ENCODE measurements around the gene CCND2. TPM values are rescaled to one million over a fixed set of nuclear protein-coding genes. Genes with fewer than 3 reads are reported as not detected.
A peak's percentile ranks its signal among the peaks of the same experiment; 100 is the strongest.

CCND2 gene
- total and polyA plus RNA-seq, 2 of the 8 experiments (the other 6 are each of a cell fraction or from before 2014, with no cell fraction given): 41.7 to 223 TPM

DNA sequence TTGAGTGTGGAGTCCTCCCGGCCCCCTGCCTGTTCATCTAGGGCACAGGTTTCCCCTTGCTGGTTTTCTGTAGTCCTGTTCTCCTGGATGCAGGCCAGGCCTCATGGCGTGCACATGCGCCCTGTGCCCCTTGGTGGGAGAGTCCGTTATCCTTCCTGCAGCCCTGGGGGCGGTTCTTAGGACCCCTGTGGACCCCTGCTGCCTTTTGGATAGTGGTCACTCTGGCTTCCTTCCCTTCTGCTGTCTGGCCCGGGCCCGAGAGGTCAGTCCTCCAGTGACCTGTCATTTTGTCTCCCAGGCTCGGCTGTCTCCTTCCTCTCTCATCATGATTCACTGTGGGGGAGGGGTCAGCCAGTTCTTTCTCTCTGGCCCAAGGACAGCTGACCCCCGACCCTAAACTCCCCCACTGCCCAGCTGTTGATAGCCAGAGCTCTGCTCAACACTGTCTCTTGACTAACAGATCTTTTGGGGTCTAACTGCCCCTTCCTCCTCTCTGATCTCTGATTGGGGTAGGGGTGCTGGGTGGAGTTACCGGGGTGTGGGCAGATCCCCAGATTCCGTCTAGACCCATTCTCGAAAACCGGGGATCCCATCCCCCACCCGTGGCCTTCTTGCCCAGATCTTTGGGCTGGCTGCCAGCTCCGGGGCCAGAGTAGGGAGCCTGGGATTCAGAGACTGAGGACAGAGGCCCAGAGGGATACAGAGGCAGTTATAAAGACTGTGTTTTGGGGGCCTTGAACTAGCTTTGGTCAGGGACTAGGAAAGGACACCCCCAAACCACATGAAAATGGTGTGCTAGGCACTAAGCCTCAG is 7.0 kb downstream of the CCND2 start:
- no peak overlapping the region for H2AK5ac ChIP-seq (ENCODE audit: low read depth, low read length)
- H2BK12ac ChIP-seq (ENCODE audit: low read depth, low read length): no peak overlapping the region
- no peak overlapping the region for H3K14ac ChIP-seq (ENCODE audit: insufficient read length)
- no peak overlapping the region for H3K9ac ChIP-seq (replicated peaks in 1 of 4; ENCODE audit: extremely low read depth in 1 of 4, low read depth in 3 of 4, low read length in 3 of 4)
- ChIA-PET POLR2A (ENCODE audit: partially characterized antibody) (interaction anchor here (0.6 to 29.3 kb wide), 8 partner anchors 10 to 361 kb away, joined by 3 to 531 read pairs (median 3); no protein-coding TSS in a partner anchor), CTCF (ENCODE audit: partially characterized antibody) (interaction anchor here (0.7 to 6.3 kb wide), 5 partner anchors 173 to 397 kb away, joined by 3 to 35 read pairs (median 8); no protein-coding TSS in a partner anchor)
- no peak overlapping the region; the same call in 1 of the 2 replicates for H4K8ac ChIP-seq (ENCODE audit: extremely low read depth, insufficient read depth, low read length)
- peak overlapping the region; percentile 3; the same call in 1 of the 2 replicates for H2BK5ac ChIP-seq (ENCODE audit: low read depth, low read length)
- no peaks in the 10 kb centered on the region for H3K27me3 ChIP-seq (replicated peaks in 1 of 4; ENCODE audit: control insufficient read depth in 3 of 4, extremely low read depth in 1 of 4, insufficient read depth in 3 of 4, low read length in 3 of 4)
- no peak overlapping the region for H2BK20ac ChIP-seq (ENCODE audit: low read length)
- H4K91ac ChIP-seq (replicated peaks; ENCODE audit: insufficient read length, low read length): no peak overlapping the region
- peaks cover 15% of the 10 kb centered on the region for H3K79me1 ChIP-seq (ENCODE audit: low read depth, low read length)
- no peak overlapping the region for H2AFZ ChIP-seq (ENCODE audit: low read length)
- FAIRE-seq (no peak), DNase-seq (ENCODE audit: low read depth in 1 of 2, low spot score in 2 of 2) (peak in 1 of 2 experiments; percentile 40)
- no peak overlapping the region for H3K4me2 ChIP-seq (ENCODE audit: insufficient read depth in 1 of 2, low read depth in 2 of 2, low read length in 2 of 2)
- H3K4ac ChIP-seq (replicated peaks; ENCODE audit: insufficient read length, low read depth, low read length): no peak overlapping the region
- peaks cover 23 to 61% of the 10 kb centered on the region in 2 experiments for H4K20me1 ChIP-seq (replicated peaks in 1 of 2; ENCODE audit: control insufficient read depth in 1 of 2, insufficient read depth in 2 of 2, low read length in 2 of 2)
- no peak overlapping the region for H2BK15ac ChIP-seq (ENCODE audit: low read length)
- peaks cover 56 to 95% (median 80%) of the 10 kb centered on the region in 4 experiments for H3K36me3 ChIP-seq (ENCODE audit: control insufficient read depth in 2 of 4, insufficient read depth in 4 of 4, low read length in 3 of 4)
- H3K4me1 ChIP-seq (replicated peaks in 1 of 4; ENCODE audit: control insufficient read depth in 3 of 4, insufficient read depth in 4 of 4, low read length in 3 of 4): peaks cover 0 to 18% (median 10%) of the 10 kb centered on the region in 4 experiments
- no peak overlapping the region for H3K4me3 ChIP-seq (ENCODE audit: extremely low read depth in 1 of 4, insufficient read depth in 2 of 4, low read depth in 3 of 4, low read length in 4 of 4)
- H3K56ac ChIP-seq (replicated peaks; ENCODE audit: insufficient read length, low read depth, low read length): no peak overlapping the region
- H3K23ac ChIP-seq (ENCODE audit: insufficient read length): no peak overlapping the region
- H3K79me2 ChIP-seq (ENCODE audit: control insufficient read depth in 1 of 2, insufficient read depth in 2 of 2, low read length in 2 of 2): peaks cover 0 to 94% of the 10 kb centered on the region in 2 experiments; a peak in 3 of 4 replicates
- WGBS, 2 experiments (ENCODE audit: extremely low coverage in 1 of 2, insufficient coverage in 1 of 2, insufficient read length in 1 of 2, insufficient replicate concordance in 2 of 2, low coverage in 1 of 2, low lambda C conversion rate in 2 of 2, missing lambda C conversion rate in 1 of 2): 89% methylated on average over 13 of the region's 15 CpGs; no CpG with 5 or more reads in 1 of the 2 experiments
- no peak overlapping the region for H3K18ac ChIP-seq (ENCODE audit: extremely low read depth, low read length)
- no peaks in the 10 kb centered on the region; the same call in 1 of the 2 replicates for H3K23me2 ChIP-seq (ENCODE audit: low read depth, low read length)
- no peak overlapping the region for H4K5ac ChIP-seq (ENCODE audit: insufficient read length, low read depth, low read length)
- peak overlapping the region; percentile 3; the same call in 1 of the 2 replicates for H3K27ac ChIP-seq (ENCODE audit: low read depth, low read length)
- no peak overlapping the region for H2BK120ac ChIP-seq (replicated peaks; ENCODE audit: low read depth, low read length)
- H3K9me3 ChIP-seq (ENCODE audit: insufficient read depth in 2 of 2, low read depth in 1 of 2, low read length in 1 of 2): no peaks in the 10 kb centered on the region
- TF ChIP-seq, protein P1, sequence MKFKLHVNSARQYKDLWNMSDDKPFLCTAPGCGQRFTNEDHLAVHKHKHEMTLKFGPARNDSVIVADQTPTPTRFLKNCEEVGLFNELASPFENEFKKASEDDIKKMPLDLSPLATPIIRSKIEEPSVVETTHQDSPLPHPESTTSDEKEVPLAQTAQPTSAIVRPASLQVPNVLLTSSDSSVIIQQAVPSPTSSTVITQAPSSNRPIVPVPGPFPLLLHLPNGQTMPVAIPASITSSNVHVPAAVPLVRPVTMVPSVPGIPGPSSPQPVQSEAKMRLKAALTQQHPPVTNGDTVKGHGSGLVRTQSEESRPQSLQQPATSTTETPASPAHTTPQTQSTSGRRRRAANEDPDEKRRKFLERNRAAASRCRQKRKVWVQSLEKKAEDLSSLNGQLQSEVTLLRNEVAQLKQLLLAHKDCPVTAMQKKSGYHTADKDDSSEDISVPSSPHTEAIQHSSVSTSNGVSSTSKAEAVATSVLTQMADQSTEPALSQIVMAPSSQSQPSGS (IDR thresholded peaks at IDR 0.05; ENCODE audit: low read length): no peak
- TF ChIP-seq, protein P2, sequence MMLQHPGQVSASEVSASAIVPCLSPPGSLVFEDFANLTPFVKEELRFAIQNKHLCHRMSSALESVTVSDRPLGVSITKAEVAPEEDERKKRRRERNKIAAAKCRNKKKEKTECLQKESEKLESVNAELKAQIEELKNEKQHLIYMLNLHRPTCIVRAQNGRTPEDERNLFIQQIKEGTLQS (IDR thresholded peaks at IDR 0.05; ENCODE audit: insufficient read depth, low read depth, low read length): no peak
- TF ChIP-seq SAP30 (IDR thresholded peaks at IDR 0.05; ENCODE audit: insufficient read depth, insufficient replicate concordance, low read length): no peak
- TF ChIP-seq EGR1 (IDR thresholded peaks at IDR 0.05; ENCODE audit: borderline replicate concordance, low read depth, low read length): no peak
- no peak for TF ChIP-seq SP2 (IDR thresholded peaks at IDR 0.05; ENCODE audit: low read length)
- no peak for TF ChIP-seq TAF7 (optimal IDR thresholded peaks at IDR 0.05; ENCODE audit: borderline replicate concordance, low read depth, low read length)
- TF ChIP-seq POU5F1 (IDR thresholded peaks at IDR 0.05; ENCODE audit: low read depth, low read length): no peak
- TF ChIP-seq, protein P3, sequence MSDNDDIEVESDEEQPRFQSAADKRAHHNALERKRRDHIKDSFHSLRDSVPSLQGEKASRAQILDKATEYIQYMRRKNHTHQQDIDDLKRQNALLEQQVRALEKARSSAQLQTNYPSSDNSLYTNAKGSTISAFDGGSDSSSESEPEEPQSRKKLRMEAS (IDR thresholded peaks at IDR 0.05): no peak
